ENCODE data around the gene GPATCH3.
A peak's percentile ranks its signal among the peaks of the same experiment; 100 is the strongest.
"Not testable (repeated sequence)": the region's sequence is repeated elsewhere in the genome, so short reads cannot be mapped to it uniquely, and the experiment has no call there.

Gene GPATCH3

GRCh38 chr1:26913389-26913753, 13.1 kb upstream of the GPATCH3 start:
- DNase-seq: peak; percentile 17

- DNase-seq: no peak
These were observed 11.9 kb upstream of the GPATCH3 start for GRCh38 chr1:26912147-26912490.

GRCh38 chr1:26911399-26912146, 11.3 kb upstream of the GPATCH3 start:
- DNase-seq: no peak

- DNase-seq: no peak
These were observed 10.3 kb upstream of the GPATCH3 start for GRCh38 chr1:26910343-26911160.

GRCh38 chr1:26909951-26910342, 9.7 kb upstream of the GPATCH3 start:
- DNase-seq: no peak

GRCh38 chr1:26907071-26907917, 7.0 kb upstream of the GPATCH3 start:
- peak; percentile 66 for DNase-seq

GRCh38 chr1:26900815-26901511, 696 bp upstream of the GPATCH3 start:
- DNase-seq: no peak

- no peak for DNase-seq
These were observed 2.9 kb downstream of the GPATCH3 start for GRCh38 chr1:26897351-26897750.

GRCh38 chr1:26894263-26894662, 6.0 kb downstream of the GPATCH3 start:
- no peak for DNase-seq

- no peak for DNase-seq
These were observed 9.8 kb downstream of the GPATCH3 start for GRCh38 chr1:26890467-26890796.

- peak; percentile 85 for DNase-seq
These were observed 10.5 kb downstream of the GPATCH3 start, which contains the start of gene GPN2 for GRCh38 chr1:26889551-26890466. GPN2 (minus strand) TSS chr1:26890283; CDS start chr1:26890096, 187 bp downstream.

- no peak for DNase-seq
These were observed 12.0 kb downstream of the GPATCH3 start for GRCh38 chr1:26888231-26888630.

GRCh38 chr1:26887125-26887524, 13.1 kb downstream of the GPATCH3 start:
- peak; percentile 18 for DNase-seq

GRCh38 chr1:26882696-26883463, 17.4 kb downstream of the GPATCH3 start:
- no peak for DNase-seq

GRCh38 chr1:26881611-26882010, 18.7 kb downstream of the GPATCH3 start:
- DNase-seq: not testable (repeated sequence)

- no peak for DNase-seq
These were observed 20.5 kb downstream of the GPATCH3 start for GRCh38 chr1:26879793-26880192.

GRCh38 chr1:26877326-26877725, 22.9 kb downstream of the GPATCH3 start:
- DNase-seq: no peak

GRCh38 chr1:26874896-26875295, 25.4 kb downstream of the GPATCH3 start:
- no peak for DNase-seq

- not testable (repeated sequence) for DNase-seq
These were observed 27.2 kb downstream of the GPATCH3 start for GRCh38 chr1:26873097-26873496.

GRCh38 chr1:26864610-26865480, 35.4 kb downstream of the GPATCH3 start:
- peak; percentile 95 for DNase-seq
